ENCODE measurements around the gene NYNRIN. TPM values are rescaled to one million over a fixed set of nuclear protein-coding genes. Genes with fewer than 3 reads are reported as not detected.
A peak's percentile ranks its signal among the peaks of the same experiment; 100 is the strongest.

NYNRIN gene
- total and polyA plus RNA-seq, 11 donors = 3.6 to 10.0 (median 7.1) TPM

DNA sequence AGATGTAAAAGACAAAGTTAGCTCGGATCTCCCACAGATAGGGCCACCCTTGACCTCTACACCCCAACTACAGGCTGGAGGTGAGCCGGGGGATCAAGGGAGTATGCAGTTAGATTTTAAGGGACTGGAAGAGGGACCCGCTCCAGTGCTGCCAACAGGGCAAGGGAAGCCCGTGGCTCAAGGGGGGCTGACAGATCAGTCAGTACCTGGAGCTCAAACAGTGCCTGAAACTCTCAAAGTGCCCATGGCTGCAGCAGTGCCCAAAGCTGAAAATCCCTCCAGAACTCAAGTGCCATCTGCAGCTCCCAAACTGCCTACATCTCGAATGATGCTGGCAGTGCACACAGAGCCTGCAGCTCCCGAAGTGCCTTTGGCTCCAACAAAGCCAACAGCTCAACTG lies 10.4 kb downstream of the NYNRIN start:
- H3K4me1 ChIP-seq = peaks cover 0 to 8% (median 4%) of the 10 kb centered on the region in 12 donors
- peaks cover 0 to 66% (median 43%) of the 10 kb centered on the region in 9 donors for H3K36me3 ChIP-seq
- intact Hi-C loops (cut with DNase I) = no loop called here
- no peaks in the 10 kb centered on the region for H3K27me3 ChIP-seq
- no peaks in the 10 kb centered on the region for H3K9me3 ChIP-seq
- WGBS, 4 donors = 82 to 91% (median 88%) methylated on average over 4 to 6 of the region's 6 CpGs
- TF ChIP-seq CTCF (IDR thresholded peaks at IDR 0.05) = no peak
- TF ChIP-seq POLR2A (IDR thresholded peaks at IDR 0.05) = no peak
- DNase-seq (peak in 1 of 5 donors; percentile 18), ATAC-seq (no peak)
- H3K4me3 ChIP-seq = no peak overlapping the region
- H3K27ac ChIP-seq = no peak overlapping the region

GRCh38 chr14:24409956-24410355 lies 11.2 kb downstream of the NYNRIN start:
- DNase-seq = peak in 1 of 5 donors; percentile 24
- peaks cover 0 to 74% (median 44%) of the 10 kb centered on the region in 9 donors for H3K36me3 ChIP-seq
- intact Hi-C loops (cut with DNase I) = loop anchor here in 3 of 10 donors (5.0 kb wide), 2 partner anchors 43 to 78 kb away; partner anchors contain the start of gene NFATC4 (in 2 of the 3)

GRCh38 chr14:24411443-24412389 lies 12.9 kb downstream of the NYNRIN start:
- DNase-seq (peak in 1 of 5 donors; percentile 18), ATAC-seq (peak in 3 of 4 donors; percentile 11 to 51 (median 33))
- no peak overlapping the region for H3K4me3 ChIP-seq
- peaks cover 0 to 3% (median 0%) of the 10 kb centered on the region in 12 donors for H3K4me1 ChIP-seq
- H3K27me3 ChIP-seq = no peaks in the 10 kb centered on the region
- 72 to 82% (median 75%) methylated on average over 15 to 16 of the region's 16 CpGs for WGBS, 4 donors
- H3K36me3 ChIP-seq = peaks cover 0 to 80% (median 49%) of the 10 kb centered on the region in 9 donors
- no peak for TF ChIP-seq POLR2A (IDR thresholded peaks at IDR 0.05)
- TF ChIP-seq CTCF (IDR thresholded peaks at IDR 0.05) = peak; percentile 45 to 69 (median 56)
- H3K9me3 ChIP-seq = no peaks in the 10 kb centered on the region
- no peak overlapping the region for H3K27ac ChIP-seq
- intact Hi-C loops (cut with DNase I) = loop anchor here in 3 of 10 donors (5.0 kb wide), 2 partner anchors 44 to 79 kb away; partner anchors contain the start of gene NFATC4 (in 2 of the 3)

More at GRCh38 chr14:24409956-24410355, 11.2 kb downstream of the NYNRIN start:
- 92 to 95% (median 94%) methylated on average over 9 to 10 of the region's 10 CpGs for WGBS, 4 donors
- Histone ChIP-seq H3K4me1 (peaks cover 0 to 3% (median 0%) of the 10 kb centered on the region in 12 donors), H3K9me3 (no peaks in the 10 kb centered on the region), H3K27ac (no peak overlapping the region), H3K27me3 (no peaks in the 10 kb centered on the region), H3K4me3 (no peak overlapping the region)
- ATAC-seq = no peak
- TF ChIP-seq CTCF (IDR thresholded peaks at IDR 0.05) = no peak
- no peak for TF ChIP-seq POLR2A (IDR thresholded peaks at IDR 0.05)

- Histone ChIP-seq H3K9me3 (no peaks in the 10 kb centered on the region), H3K4me1 (peaks cover 0 to 13% (median 1%) of the 10 kb centered on the region in 12 donors), H3K4me3 (no peak overlapping the region), H3K27ac (no peak overlapping the region), H3K27me3 (no peaks in the 10 kb centered on the region), H3K36me3 (peaks cover 0 to 66% (median 40%) of the 10 kb centered on the region in 9 donors)
- no peak for DNase-seq
- intact Hi-C loops (cut with DNase I) = loop anchor here in 3 of 10 donors (5.0 kb wide), 2 partner anchors 47 to 82 kb away; partner anchors contain the start of gene NFATC4 (in 2 of the 3)
- no peak for TF ChIP-seq POLR2A (IDR thresholded peaks at IDR 0.05)
- TF ChIP-seq CTCF (IDR thresholded peaks at IDR 0.05) = no peak
- ATAC-seq = no peak
- 97 to 100% (median 99%) methylated on average over 1 of the region's 1 CpG for WGBS, 4 donors
Observed at GRCh38 chr14:24414077-24414476, 15.3 kb downstream of the NYNRIN start.
